GM12864 (cell line): ENCODE data around the gene COP1.

Experiments
- DNase-seq: peaks from one replicate; pipeline ENCODE4 v3.0.0-alpha.2; 2011; ENCODE audit warnings: low read depth
- H3K4me3 ChIP-seq: 2 replicates; pipeline ENCODE4 v1.5.1; 2011; ENCODE audit warnings: mild to moderate bottlenecking, low read depth, low read length, control low read depth
- CTCF ChIP-seq: IDR thresholded peaks from 2 replicates; pipeline ENCODE4 v1.5.1; 2011; ENCODE audit warnings: low read depth, mild to moderate bottlenecking, moderate library complexity, low read length, control low read depth, inconsistent platforms; ENCODE audit errors: missing control alignments

Gene COP1

GRCh38 chr1:175902281-175902680 is 304.8 kb downstream of the COP1 start:
- no peak for DNase-seq
- TF ChIP-seq CTCF = no peak
- H3K4me3 ChIP-seq = no peak overlapping the region

GRCh38 chr1:175901076-175901836 is 305.8 kb downstream of the COP1 start:
- H3K4me3 ChIP-seq = no peak overlapping the region
- DNase-seq = no peak
- no peak for TF ChIP-seq CTCF

- H3K4me3 ChIP-seq = no peak overlapping the region
- TF ChIP-seq CTCF = no peak
- DNase-seq = no peak
Observed at GRCh38 chr1:175900171-175900570, 306.9 kb downstream of the COP1 start.

DNA sequence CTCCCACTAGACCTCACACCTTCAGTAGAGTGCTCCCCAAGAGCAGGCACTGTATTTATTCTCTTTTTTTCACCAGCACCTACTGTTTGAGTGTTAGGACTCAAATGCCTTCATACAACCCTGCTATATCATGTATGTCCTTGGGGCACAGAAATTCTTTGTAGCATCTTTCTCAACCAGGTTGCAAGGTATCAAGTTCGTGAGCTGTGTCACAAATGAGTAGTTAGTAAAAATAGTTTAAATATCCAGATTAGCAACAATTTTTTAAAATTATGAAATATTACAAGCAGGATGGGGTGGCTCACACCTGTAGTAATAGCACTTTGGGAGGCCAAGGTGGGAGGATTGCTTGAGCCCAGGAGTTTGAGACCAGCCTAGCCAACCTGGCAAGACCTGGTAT is 311.1 kb downstream of the COP1 start:
- no peak for TF ChIP-seq CTCF
- H3K4me3 ChIP-seq = no peak overlapping the region

More for the DNA sequence above, 311.1 kb downstream of the COP1 start:
- no peak for DNase-seq
